GM12878 (cell line): Measurements from ENCODE around the gene LMX1B. TPM values are rescaled to one million over a fixed set of nuclear protein-coding genes. Genes with fewer than 3 reads are reported as not detected.

ENCODE experiments used
- ATAC-seq: fragments of 200-7000 bp; cut with Tn5 transposase; 3 replicates; pipeline ENCODE4 v1.9.1; 2020; ENCODE audit warnings: mild to moderate bottlenecking, moderate library complexity
- BruUV-seq: library from RNA; stranded (reverse); fragments of 400-500 nt; replicated peaks from 2 replicates; lab custom pipeline; 2021; lab: Mats Ljungman, UMichigan
- CTCF ChIA-PET: fragments of 300-600 bp; sonication (Branson Sonifier 250); formaldehyde crosslinking; extraction: SDS; loops from one replicate; lab custom pipeline; 2021; ENCODE audit warnings: inconsistent platforms; lab: Yijun Ruan, JAX
- POLR2A ChIA-PET: fragments of 350-600 bp; formaldehyde crosslinking; extraction: SDS; loops from one replicate; lab custom pipeline; 2021; ENCODE audit warnings: inconsistent platforms; lab: Charles Lee
- RAD21 ChIA-PET: fragments of 300-600 bp; sonication (Branson Sonifier 250); formaldehyde crosslinking; loops from one replicate; lab custom pipeline; 2023; ENCODE audit warnings: antibody characterized with exemption; ENCODE audit not compliant: unreplicated experiment; lab: Charles Lee
- SMC1A ChIA-PET: fragments of 300-600 bp; sonication (Branson Sonifier 250); formaldehyde crosslinking; loops from one replicate; lab custom pipeline; 2023; ENCODE audit not compliant: unreplicated experiment, uncharacterized antibody; lab: Charles Lee
- DNase-seq: peaks from one replicate; pipeline ENCODE4 v3.0.0-alpha.2; 2011; ENCODE audit warnings: low read depth, low spot score
- FAIRE-seq: peaks from 3 replicates; lab custom pipeline; 2011; peaks lifted over from hg19 to GRCh38; lab: Jason Lieb, UNC
- H2AFZ ChIP-seq: 2 replicates; pipeline ENCODE4 v1.6.0; 2011; ENCODE audit warnings: low read depth, low read length, control low read depth; ENCODE audit not compliant: control insufficient read depth
- H3K27ac ChIP-seq: 2 replicates; pipeline ENCODE4 v1.5.1; 2011; ENCODE audit warnings: control low read depth; ENCODE audit not compliant: control insufficient read depth, insufficient read depth
- H3K27me3 ChIP-seq, 2 experiments: replicated peaks in 1 of 2; 2 replicates each; pipeline versions ENCODE4 v1.6.0 to v1.6.1; 2011; ENCODE audit warnings: low read length in 1 of 2; ENCODE audit not compliant: control insufficient read depth in 2 of 2, insufficient read depth in 2 of 2
- H3K36me3 ChIP-seq, 2 experiments: 2 replicates each; pipeline ENCODE4 v1.5.1; 2011; ENCODE audit warnings: low read length in 1 of 2; ENCODE audit not compliant: control insufficient read depth in 2 of 2, insufficient read depth in 2 of 2
- H3K4me1 ChIP-seq: 2 replicates; pipeline ENCODE4 v1.6.1; 2011; ENCODE audit warnings: mild to moderate bottlenecking, low read length, moderate library complexity, mixed read lengths; ENCODE audit not compliant: control insufficient read depth, insufficient read depth
- H3K4me2 ChIP-seq: 2 replicates; pipeline ENCODE4 v1.6.0; 2011; ENCODE audit warnings: control low read depth; ENCODE audit not compliant: control insufficient read depth, insufficient read depth
- H3K4me3 ChIP-seq: fragments of 200-600 bp; sonication (generic); 2 replicates; pipeline ENCODE4 v1.5.1; 2016
- H3K79me2 ChIP-seq: 2 replicates; pipeline ENCODE4 v1.6.0; 2011; ENCODE audit warnings: low read length; ENCODE audit not compliant: control insufficient read depth, insufficient read depth
- H3K9ac ChIP-seq: 2 replicates; pipeline ENCODE4 v1.8.0; 2011; ENCODE audit warnings: low read length, control low read depth, mixed read lengths; ENCODE audit not compliant: control insufficient read depth, insufficient read depth
- H3K9me3 ChIP-seq: replicated peaks from 3 replicates; pipeline ENCODE4 v1.5.1; 2011; ENCODE audit warnings: mild to moderate bottlenecking, low read length; ENCODE audit not compliant: control insufficient read depth, insufficient read depth
- H4K20me1 ChIP-seq: 2 replicates; pipeline ENCODE4 v1.6.0; 2011; ENCODE audit not compliant: control insufficient read depth, insufficient read depth
- MTA3 ChIP-seq: IDR thresholded peaks from 2 replicates; pipeline ENCODE4 v1.6.1; 2012; ENCODE audit warnings: low read length, inconsistent platforms, borderline replicate concordance
- TAF1 ChIP-seq: IDR thresholded peaks from 2 replicates; pipeline ENCODE4 v1.6.1; 2011; ENCODE audit warnings: mild to moderate bottlenecking, low read depth, low read length, borderline replicate concordance
- ZBTB4 ChIP-seq: fragments of 450-650 bp; formaldehyde crosslinking; IDR thresholded peaks from 2 replicates; pipeline ENCODE4 v1.4.0; 2022; ENCODE audit warnings: mild to moderate bottlenecking, moderate library complexity
- WGBS: methylation state at CpG from one replicate; pipeline ENCODE4 v1.1.6; 2016; ENCODE audit warnings: low lambda C conversion rate; ENCODE audit not compliant: insufficient replicate concordance, insufficient coverage; ENCODE audit errors: missing lambda C conversion rate; 5-methylcytosine and 5-hydroxymethylcytosine counted together
- in situ Hi-C: fragments of 300-500 bp; cut with MboI; formaldehyde crosslinking; loops from 9 replicates; pipeline ENCODE4 v1.14.3; 2018; ENCODE audit warnings: mixed read lengths
- intact Hi-C: fragments of 100-400 bp; cut with micrococcal nuclease; formaldehyde crosslinking; loops from one replicate; pipeline ENCODE4 v1.14.2; 2022; ENCODE audit not compliant: unreplicated experiment
- polyA plus RNA-seq, 11 experiments: library from polyadenylated mRNA; depleted of rRNA in 4 of 11; unstranded in 6 of 11; stranded (reverse) in 5 of 11; fragments of >200 nt; fragmentation: Nextera tagmentation in 4 of 11; fragmentation: Illumina TruSeq in 1 of 11; extraction: Ambion mirVana in 4 of 11; extraction: Trizol in 1 of 11; gene quantifications; 1 replicate in 1 of 11; 2 replicates in 10 of 11; pipeline versions ENCODE4 v1.2.1 to v1.2.3, GENCODE V29; 2011 to 2016; ENCODE audit warnings: inconsistent platforms in 2 of 11, missing spikeins in 2 of 11, low read depth in 1 of 11
- total RNA-seq, 4 experiments: library from RNA; depleted of rRNA in 3 of 4; stranded (reverse); fragments of >200 nt in 3 of 4; fragmentation: Illumina TruSeq in 1 of 4; extraction: Trizol in 1 of 4; gene quantifications; 2 replicates each; pipeline versions ENCODE4 v1.2.1 to v1.2.3, GENCODE V29; 2013 to 2021
- TF ChIP-seq, protein P1 (sequence below): IDR thresholded peaks from 2 replicates; pipeline ENCODE4 v1.6.1; 2012; ENCODE audit warnings: low read depth, low read length, improper control_type of control experiment
- TF ChIP-seq, protein P2 (sequence below): fragments of 450-650 bp; formaldehyde crosslinking; IDR thresholded peaks from 2 replicates; pipeline ENCODE4 v1.5.0; 2022; ENCODE audit warnings: mild to moderate bottlenecking, missing genetic modification characterization
- TF ChIP-seq, protein P3 (sequence below): fragments of 150-350 bp; IDR thresholded peaks from 2 replicates; pipeline ENCODE4 v1.6.1; 2016; ENCODE audit warnings: low read depth, low read length
- TF ChIP-seq, protein P4 (sequence below): fragments of 450-650 bp; IDR thresholded peaks from 2 replicates; pipeline ENCODE4 v1.6.1; 2014; ENCODE audit warnings: mild to moderate bottlenecking

LMX1B gene
- total and polyA plus RNA-seq, 10 of the 15 experiments (the other 5 are each of a cell fraction or from before 2014, with no cell fraction given): not detected

DNA sequence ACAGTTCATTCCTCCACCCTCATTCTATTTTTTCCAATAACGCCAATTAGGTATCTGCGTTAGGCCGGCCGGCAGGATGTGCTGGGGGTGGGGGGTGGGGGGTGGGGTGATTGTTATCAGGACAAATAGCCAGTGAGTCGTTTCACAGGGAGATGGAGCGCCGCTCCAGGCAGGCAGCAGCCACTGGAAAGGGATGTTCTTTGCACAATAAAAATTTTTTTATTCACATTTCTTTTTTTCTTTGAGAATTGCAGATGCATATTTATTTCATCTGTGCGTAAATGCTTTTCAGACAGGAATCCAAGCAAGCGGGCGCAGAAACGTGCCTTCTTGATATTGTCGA lies 4.1 kb downstream of the LMX1B start (continued):
- TF ChIP-seq, protein P1, sequence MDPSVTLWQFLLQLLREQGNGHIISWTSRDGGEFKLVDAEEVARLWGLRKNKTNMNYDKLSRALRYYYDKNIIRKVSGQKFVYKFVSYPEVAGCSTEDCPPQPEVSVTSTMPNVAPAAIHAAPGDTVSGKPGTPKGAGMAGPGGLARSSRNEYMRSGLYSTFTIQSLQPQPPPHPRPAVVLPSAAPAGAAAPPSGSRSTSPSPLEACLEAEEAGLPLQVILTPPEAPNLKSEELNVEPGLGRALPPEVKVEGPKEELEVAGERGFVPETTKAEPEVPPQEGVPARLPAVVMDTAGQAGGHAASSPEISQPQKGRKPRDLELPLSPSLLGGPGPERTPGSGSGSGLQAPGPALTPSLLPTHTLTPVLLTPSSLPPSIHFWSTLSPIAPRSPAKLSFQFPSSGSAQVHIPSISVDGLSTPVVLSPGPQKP: no peak
- TF ChIP-seq ZBTB4 (CRISPR knock-in tag) (no peak), MTA3 (no peak)

GRCh38 chr9:126618190-126618584 lies 4.5 kb downstream of the LMX1B start:
- no peaks in the 10 kb centered on the region for H3K79me2 ChIP-seq
- TF ChIP-seq TAF1: no peak
- TF ChIP-seq, protein P2, sequence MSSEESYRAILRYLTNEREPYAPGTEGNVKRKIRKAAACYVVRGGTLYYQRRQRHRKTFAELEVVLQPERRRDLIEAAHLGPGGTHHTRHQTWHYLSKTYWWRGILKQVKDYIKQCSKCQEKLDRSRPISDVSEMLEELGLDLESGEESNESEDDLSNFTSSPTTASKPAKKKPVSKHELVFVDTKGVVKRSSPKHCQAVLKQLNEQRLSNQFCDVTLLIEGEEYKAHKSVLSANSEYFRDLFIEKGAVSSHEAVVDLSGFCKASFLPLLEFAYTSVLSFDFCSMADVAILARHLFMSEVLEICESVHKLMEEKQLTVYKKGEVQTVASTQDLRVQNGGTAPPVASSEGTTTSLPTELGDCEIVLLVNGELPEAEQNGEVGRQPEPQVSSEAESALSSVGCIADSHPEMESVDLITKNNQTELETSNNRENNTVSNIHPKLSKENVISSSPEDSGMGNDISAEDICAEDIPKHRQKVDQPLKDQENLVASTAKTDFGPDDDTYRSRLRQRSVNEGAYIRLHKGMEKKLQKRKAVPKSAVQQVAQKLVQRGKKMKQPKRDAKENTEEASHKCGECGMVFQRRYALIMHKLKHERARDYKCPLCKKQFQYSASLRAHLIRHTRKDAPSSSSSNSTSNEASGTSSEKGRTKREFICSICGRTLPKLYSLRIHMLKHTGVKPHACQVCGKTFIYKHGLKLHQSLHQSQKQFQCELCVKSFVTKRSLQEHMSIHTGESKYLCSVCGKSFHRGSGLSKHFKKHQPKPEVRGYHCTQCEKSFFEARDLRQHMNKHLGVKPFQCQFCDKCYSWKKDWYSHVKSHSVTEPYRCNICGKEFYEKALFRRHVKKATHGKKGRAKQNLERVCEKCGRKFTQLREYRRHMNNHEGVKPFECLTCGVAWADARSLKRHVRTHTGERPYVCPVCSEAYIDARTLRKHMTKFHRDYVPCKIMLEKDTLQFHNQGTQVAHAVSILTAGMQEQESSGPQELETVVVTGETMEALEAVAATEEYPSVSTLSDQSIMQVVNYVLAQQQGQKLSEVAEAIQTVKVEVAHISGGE (CRISPR knock-in tag): no peak
- TF ChIP-seq, protein P3, sequence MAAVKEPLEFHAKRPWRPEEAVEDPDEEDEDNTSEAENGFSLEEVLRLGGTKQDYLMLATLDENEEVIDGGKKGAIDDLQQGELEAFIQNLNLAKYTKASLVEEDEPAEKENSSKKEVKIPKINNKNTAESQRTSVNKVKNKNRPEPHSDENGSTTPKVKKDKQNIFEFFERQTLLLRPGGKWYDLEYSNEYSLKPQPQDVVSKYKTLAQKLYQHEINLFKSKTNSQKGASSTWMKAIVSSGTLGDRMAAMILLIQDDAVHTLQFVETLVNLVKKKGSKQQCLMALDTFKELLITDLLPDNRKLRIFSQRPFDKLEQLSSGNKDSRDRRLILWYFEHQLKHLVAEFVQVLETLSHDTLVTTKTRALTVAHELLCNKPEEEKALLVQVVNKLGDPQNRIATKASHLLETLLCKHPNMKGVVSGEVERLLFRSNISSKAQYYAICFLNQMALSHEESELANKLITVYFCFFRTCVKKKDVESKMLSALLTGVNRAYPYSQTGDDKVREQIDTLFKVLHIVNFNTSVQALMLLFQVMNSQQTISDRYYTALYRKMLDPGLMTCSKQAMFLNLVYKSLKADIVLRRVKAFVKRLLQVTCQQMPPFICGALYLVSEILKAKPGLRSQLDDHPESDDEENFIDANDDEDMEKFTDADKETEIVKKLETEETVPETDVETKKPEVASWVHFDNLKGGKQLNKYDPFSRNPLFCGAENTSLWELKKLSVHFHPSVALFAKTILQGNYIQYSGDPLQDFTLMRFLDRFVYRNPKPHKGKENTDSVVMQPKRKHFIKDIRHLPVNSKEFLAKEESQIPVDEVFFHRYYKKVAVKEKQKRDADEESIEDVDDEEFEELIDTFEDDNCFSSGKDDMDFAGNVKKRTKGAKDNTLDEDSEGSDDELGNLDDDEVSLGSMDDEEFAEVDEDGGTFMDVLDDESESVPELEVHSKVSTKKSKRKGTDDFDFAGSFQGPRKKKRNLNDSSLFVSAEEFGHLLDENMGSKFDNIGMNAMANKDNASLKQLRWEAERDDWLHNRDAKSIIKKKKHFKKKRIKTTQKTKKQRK: no peak
- TF ChIP-seq, protein P4, sequence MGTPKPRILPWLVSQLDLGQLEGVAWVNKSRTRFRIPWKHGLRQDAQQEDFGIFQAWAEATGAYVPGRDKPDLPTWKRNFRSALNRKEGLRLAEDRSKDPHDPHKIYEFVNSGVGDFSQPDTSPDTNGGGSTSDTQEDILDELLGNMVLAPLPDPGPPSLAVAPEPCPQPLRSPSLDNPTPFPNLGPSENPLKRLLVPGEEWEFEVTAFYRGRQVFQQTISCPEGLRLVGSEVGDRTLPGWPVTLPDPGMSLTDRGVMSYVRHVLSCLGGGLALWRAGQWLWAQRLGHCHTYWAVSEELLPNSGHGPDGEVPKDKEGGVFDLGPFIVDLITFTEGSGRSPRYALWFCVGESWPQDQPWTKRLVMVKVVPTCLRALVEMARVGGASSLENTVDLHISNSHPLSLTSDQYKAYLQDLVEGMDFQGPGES: no peak
- TF ChIP-seq, all 136 proteins: peak for 0
- Histone ChIP-seq H3K9me3 (no peaks in the 10 kb centered on the region), H3K4me3 (no peak overlapping the region), H3K4me2 (no peak overlapping the region), H3K27me3 (peaks cover 24 to 47% of the 10 kb centered on the region in 2 experiments), H3K27ac (no peak overlapping the region), H3K9ac (no peak overlapping the region), H3K36me3 (no peaks in the 10 kb centered on the region), H3K4me1 (no peaks in the 10 kb centered on the region), H4K20me1 (no peaks in the 10 kb centered on the region; the same call in 1 of the 2 replicates), H2AFZ (no peak overlapping the region)
- ATAC-seq (no peak), DNase-seq (no peak), FAIRE-seq (no peak)
- ChIA-PET CTCF (no interaction called here), SMC1A (no interaction called here), RAD21 (no interaction called here), POLR2A (no interaction called here)
- 6% methylated on average over 11 of the region's 11 CpGs for WGBS
- no TSS peak for BruUV-seq
- in situ Hi-C loops (no loop called here), intact Hi-C loops (no loop called here)
